ENCODE data around the gene USO1.

DNA sequence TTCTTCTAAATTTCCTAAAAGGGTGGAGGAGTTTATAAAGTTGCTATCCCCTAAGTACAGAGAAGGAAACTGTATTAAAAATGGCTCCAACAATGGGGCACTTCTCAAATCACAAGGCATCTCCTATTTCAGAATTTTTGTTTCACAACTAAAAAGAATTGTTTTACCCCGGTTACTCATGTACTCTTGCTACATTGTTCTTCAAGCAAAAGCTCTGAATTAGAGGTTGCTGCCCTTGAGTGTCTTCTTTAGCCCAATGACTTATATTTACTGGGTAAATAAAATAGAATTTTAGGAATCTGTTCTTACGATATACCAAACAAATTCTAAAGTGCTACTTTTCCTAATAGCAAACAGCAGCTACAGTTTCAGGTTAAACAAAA, 110.4 kb downstream of the USO1 start:
- TF ChIP-seq POLR2A (IDR thresholded peaks at IDR 0.05; ENCODE audit: low read depth) = no peak
- TF ChIP-seq, protein P1, sequence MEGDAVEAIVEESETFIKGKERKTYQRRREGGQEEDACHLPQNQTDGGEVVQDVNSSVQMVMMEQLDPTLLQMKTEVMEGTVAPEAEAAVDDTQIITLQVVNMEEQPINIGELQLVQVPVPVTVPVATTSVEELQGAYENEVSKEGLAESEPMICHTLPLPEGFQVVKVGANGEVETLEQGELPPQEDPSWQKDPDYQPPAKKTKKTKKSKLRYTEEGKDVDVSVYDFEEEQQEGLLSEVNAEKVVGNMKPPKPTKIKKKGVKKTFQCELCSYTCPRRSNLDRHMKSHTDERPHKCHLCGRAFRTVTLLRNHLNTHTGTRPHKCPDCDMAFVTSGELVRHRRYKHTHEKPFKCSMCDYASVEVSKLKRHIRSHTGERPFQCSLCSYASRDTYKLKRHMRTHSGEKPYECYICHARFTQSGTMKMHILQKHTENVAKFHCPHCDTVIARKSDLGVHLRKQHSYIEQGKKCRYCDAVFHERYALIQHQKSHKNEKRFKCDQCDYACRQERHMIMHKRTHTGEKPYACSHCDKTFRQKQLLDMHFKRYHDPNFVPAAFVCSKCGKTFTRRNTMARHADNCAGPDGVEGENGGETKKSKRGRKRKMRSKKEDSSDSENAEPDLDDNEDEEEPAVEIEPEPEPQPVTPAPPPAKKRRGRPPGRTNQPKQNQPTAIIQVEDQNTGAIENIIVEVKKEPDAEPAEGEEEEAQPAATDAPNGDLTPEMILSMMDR (IDR thresholded peaks at IDR 0.05) = no peak
- no peak for TF ChIP-seq POLR2AphosphoS5 (IDR thresholded peaks at IDR 0.05)
- TF ChIP-seq EP300 (IDR thresholded peaks at IDR 0.05) = no peak
